VCaP (cell line): Measurements from ENCODE around the gene BRD9.

ENCODE experiments used
- H3K27ac ChIP-seq: fragments of 450-650 bp; 2 replicates; pipeline ENCODE4 v1.5.1; 2017
- TF ChIP-seq, protein P1 (sequence below): fragments of 450-650 bp; conservative IDR thresholded peaks from 2 replicates; pipeline ENCODE4 v1.5.1; 2017; ENCODE audit warnings: mild to moderate bottlenecking, moderate library complexity

Gene BRD9

GRCh38 chr5:878125-878524 is 14.5 kb downstream of the BRD9 start:
- no peak overlapping the region for H3K27ac ChIP-seq
- TF ChIP-seq, protein P1, sequence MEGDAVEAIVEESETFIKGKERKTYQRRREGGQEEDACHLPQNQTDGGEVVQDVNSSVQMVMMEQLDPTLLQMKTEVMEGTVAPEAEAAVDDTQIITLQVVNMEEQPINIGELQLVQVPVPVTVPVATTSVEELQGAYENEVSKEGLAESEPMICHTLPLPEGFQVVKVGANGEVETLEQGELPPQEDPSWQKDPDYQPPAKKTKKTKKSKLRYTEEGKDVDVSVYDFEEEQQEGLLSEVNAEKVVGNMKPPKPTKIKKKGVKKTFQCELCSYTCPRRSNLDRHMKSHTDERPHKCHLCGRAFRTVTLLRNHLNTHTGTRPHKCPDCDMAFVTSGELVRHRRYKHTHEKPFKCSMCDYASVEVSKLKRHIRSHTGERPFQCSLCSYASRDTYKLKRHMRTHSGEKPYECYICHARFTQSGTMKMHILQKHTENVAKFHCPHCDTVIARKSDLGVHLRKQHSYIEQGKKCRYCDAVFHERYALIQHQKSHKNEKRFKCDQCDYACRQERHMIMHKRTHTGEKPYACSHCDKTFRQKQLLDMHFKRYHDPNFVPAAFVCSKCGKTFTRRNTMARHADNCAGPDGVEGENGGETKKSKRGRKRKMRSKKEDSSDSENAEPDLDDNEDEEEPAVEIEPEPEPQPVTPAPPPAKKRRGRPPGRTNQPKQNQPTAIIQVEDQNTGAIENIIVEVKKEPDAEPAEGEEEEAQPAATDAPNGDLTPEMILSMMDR, result no peak

- no peak overlapping the region for H3K27ac ChIP-seq
- TF ChIP-seq, protein P1, result no peak
Measured at GRCh38 chr5:876398-877365, 15.9 kb downstream of the BRD9 start.

DNA sequence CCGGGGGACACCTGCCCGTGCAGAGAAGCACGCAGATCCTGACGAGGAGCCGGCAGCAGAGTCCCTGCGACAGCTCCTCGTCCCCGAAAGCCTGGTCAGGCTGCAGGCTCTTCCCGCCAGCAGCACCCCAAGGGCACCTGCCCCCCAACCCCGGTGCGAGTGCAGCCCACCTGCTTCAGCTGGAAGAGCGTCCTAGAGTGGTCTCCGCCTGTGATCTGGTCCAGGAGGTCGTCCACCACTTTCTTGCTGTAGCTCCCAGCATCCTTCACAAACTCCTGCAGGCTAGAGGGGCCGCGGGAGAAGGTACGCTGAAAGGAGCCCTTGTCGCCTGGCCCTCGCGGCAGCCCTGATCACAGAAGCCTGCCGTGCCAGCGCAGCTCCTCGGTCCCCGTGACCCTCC is 16.7 kb downstream of the BRD9 start:
- no peak overlapping the region for H3K27ac ChIP-seq
- TF ChIP-seq, protein P1, result no peak

GRCh38 chr5:873328-873727 is 19.3 kb downstream of the BRD9 start:
- TF ChIP-seq, protein P1, result no peak
- no peak overlapping the region for H3K27ac ChIP-seq

DNA sequence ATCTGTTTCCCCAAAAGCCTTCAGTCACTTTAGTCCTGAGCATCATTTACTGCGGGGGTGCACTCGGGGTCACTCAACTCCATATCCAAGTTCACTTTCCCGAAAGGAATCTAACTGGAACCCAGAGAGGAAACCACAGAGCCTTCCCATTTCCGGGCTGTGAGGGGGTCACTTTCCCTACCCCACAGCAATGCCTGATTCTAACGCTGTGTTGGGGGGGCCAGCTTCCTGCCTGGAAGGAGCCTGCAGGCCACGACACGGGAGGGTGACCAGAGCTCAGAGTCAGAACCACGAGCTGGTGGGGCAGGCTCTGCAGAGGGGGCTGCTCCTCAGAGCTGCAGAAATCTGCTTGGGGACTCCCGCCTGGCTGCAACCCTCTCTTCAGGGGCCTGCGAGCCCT is 20.3 kb downstream of the BRD9 start:
- TF ChIP-seq, protein P1, result no peak
- no peak overlapping the region for H3K27ac ChIP-seq

GRCh38 chr5:871596-872298 is 20.9 kb downstream of the BRD9 start:
- no peak overlapping the region for H3K27ac ChIP-seq
- TF ChIP-seq, protein P1, result no peak

- H3K27ac ChIP-seq, result no peak overlapping the region
- TF ChIP-seq, protein P1, result no peak
Measured at GRCh38 chr5:870956-871355, 21.6 kb downstream of the BRD9 start.
